Ramos (cell line): ENCODE measurements around the gene PRDM5.

Experiments used
- in situ Hi-C: fragments of 300-500 bp; cut with MboI; formaldehyde crosslinking; loops from one replicate; pipeline ENCODE4 v1.14.3; 2022; ENCODE audit warnings: low sequenced_read_pairs; ENCODE audit not compliant: unreplicated experiment

PRDM5 gene

DNA sequence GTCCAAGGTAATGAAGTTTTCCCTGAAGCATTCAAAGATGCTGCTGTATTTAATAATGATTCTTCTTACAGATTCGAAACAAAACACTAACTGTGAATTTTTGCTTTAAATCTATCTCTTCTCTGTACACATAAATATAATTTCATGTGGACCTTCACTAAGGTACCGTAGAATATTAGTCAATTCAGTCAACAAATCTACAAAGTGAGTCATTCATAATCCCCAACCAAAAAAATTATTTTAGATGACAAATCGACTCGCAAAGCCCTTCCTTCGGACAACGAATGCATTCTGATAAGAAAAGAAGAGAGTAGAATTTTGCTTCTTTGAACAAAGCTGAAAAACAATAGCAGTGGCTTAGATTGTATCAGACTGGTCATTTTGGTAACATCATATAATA is 95.7 kb downstream of the PRDM5 start:
- in situ Hi-C loops, result no loop called here

DNA sequence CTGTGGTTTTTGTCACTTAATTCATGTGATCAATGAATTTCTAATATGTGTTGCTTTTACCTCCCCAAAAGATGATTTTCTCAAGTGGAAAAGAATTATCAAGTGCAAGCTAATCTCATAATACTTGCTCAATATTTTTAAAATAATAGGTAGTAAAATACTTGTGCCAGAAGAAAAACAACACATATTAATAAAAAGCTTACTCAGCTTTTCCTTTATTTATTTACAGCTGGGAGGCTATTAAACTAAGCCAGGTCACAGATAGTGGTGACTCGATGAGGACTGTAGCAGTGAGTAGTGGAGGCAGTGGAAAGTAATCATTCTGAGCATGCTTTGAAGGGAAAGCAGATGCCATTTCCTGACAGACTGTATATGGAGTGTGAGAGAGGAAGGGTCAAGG is 96.1 kb downstream of the PRDM5 start:
- in situ Hi-C loops, result no loop called here

DNA sequence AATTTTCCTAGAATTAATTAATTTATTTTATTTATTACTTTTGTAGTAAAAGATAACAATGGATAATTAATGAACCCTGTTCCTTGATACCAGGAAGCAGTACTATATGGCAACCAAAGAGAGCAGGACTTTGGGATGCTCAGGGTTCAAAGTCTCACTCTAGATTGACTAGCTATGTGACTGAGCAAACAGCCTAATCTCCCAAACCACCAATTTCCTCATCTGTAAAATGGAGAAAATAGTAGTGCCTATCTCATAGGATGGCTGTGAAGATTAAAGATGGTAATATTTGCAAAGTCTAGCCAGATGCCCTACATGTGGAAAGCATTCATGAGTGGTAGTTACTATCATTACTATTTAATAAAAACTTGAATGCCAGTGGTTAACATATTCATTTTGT is 97.6 kb downstream of the PRDM5 start:
- in situ Hi-C loops, result no loop called here

DNA sequence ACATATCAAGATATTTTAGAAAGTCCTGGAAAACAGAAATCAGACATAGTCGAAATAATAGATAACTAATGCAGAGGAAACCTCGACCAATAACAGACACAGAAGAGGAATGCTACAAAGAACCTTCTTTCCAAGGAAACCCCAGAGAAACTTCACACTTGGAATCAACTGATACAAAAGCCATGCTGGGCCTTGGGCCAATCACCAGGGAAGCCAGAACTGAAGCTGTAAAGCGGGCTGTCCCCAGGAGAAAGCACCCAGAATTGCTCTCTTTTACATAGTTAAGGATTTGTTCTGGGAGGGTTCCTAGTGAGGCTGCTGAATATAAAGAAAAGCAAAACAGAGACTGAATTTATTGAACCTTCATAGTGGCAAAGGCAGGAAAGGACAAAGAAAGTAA is 100.5 kb downstream of the PRDM5 start:
- in situ Hi-C loops, result no loop called here

DNA sequence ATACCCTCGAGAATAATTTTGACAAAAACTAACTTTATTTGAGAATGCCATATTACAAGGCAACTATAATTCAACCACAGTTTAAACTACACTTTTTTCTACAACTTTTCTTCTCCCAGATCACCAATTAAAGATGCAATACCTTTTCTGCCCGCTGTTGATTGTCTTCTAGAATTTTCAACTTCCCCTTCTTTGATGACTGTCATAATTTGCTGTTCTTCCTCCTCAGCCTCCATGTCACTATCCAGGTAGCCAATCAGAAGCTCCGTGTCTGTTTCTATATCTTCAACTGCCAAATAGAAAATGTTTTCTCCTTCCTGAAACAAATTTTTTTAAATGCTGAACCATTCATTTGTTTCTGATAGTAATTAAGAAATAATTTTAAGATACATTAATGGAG is 101.5 kb downstream of the PRDM5 start:
- in situ Hi-C loops, result no loop called here

DNA sequence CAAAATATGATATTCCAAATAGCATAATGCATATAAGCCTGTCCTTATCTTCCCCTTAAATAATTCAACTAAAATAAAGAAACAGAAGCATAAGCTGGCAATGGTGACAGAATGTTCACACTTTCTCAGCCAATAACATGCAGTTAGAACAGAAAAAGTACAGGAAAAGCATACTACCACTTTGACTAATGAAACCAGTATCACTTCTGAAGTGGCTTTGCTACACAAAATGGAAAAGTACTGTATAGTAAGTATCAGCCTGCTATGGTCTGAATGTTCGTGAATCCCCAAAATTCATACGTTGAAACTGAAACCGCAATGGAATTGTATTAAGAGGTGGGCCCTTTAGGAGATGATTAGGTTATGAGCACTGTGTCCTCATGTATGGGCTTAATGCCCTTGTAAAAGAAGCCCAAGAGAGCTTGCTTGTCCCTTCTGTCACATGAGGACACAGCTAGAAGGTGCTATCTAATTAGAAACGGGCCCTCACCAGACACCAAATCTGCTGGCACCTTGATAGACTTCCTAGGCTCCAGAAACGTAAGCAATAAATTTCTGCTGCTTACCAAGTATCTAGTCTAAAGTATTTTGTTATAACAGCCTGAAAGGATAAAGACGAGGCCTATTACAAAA is 102.6 kb downstream of the PRDM5 start:
- in situ Hi-C loops, result no loop called here

DNA sequence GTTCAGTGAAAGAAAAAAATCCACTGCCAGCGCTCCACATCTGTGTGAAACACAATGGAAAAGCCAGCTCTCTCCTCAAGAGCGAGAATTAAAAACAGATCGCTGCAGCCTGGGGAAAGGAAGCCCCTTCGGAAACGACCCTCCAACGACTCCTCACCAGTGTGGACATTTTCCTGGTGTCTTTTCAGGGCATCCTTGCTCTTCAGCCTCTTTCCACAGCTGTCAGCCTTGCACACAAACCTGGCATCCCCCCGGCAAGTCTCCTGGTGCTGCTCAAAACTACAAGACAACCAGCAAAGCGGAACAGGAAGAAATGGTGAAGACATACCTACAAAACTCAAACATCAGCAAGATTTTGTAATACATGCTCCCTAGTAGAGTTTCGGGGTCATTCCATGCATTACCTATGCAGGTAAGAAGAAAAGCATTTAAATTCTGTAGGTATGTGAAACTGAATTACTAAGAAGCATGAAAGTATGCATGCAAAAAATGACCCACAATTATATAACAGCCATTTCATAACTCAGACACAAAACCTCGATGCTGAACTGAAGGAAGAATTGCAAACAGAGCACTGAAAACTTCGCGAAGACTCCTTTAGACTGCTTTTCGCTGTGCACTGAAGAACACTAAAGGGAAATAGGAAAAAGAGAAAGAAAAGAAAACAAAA is 106.1 kb downstream of the PRDM5 start:
- in situ Hi-C loops, result no loop called here

DNA sequence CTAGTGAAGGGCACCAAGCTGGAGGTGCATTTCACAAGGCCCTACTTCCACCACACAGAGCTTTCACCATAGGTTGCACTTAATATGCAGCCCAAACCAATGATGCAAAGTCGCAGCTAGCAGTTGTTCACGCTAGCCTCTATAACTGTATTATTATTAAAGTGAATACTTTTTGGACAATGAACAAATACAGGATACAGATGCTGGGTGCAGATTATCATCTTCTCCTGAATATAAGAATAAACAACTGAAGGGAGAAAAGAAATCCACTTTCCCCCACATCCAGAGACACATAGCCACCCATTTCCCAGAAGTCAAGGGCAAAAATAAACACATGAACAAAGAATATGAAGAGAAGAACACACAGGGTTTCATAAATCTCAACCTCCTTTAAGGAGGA is 107.2 kb downstream of the PRDM5 start:
- in situ Hi-C loops, result no loop called here

DNA sequence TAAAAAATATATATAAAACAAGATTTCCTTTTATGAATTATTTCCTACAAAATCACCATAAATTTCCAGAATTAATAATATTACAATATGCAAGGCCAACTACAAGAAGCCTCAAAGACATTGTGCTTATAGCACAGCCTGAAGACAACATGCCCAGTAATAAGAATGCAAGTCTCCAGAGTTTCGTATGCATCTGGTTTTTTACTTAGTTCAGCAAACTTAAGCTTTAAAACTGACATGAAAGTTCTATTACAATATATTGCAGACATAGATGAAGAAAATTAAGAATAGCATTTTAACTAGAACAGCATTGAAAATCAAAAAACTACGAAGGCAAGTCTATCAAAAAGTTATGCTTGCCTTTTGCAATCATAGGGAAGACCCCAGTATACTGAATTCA is 107.6 kb downstream of the PRDM5 start:
- in situ Hi-C loops, result no loop called here

DNA sequence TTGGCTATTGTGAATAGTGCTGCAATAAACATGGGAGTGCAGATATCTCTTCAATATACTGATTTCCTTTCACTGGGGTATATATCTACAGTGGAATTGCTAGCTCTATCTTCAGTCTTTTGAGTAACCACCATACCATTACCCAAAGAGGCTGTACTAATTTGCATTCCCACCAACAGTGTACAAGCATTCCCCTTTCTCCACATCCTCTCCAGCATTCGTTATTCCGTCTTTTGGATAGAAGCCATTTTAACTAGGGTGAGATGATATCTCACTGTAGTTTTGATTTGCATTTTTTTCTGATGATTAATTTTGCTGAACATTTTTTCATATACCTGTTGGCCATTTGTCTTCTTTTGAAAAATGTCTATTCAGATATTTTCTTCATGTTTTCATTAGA is 110.3 kb downstream of the PRDM5 start:
- in situ Hi-C loops, result no loop called here

DNA sequence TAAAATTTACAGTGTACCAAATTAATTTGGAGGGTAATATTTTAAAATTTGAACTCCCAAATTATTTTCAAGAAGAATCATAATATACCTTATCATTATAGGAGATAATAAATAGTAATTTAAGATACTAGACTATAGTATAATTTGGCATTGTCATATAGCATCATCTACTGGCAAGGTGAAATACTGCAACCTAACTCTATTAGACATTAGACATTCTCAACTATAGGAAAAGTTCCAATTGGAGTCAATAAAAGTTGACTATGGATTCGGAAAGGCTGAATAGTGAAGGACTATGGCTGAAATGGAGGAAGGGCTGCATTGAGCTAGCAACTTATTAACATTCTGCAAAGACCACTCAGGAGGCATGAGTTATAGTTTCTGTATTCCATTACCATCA is 113.0 kb downstream of the PRDM5 start:
- in situ Hi-C loops, result no loop called here

DNA sequence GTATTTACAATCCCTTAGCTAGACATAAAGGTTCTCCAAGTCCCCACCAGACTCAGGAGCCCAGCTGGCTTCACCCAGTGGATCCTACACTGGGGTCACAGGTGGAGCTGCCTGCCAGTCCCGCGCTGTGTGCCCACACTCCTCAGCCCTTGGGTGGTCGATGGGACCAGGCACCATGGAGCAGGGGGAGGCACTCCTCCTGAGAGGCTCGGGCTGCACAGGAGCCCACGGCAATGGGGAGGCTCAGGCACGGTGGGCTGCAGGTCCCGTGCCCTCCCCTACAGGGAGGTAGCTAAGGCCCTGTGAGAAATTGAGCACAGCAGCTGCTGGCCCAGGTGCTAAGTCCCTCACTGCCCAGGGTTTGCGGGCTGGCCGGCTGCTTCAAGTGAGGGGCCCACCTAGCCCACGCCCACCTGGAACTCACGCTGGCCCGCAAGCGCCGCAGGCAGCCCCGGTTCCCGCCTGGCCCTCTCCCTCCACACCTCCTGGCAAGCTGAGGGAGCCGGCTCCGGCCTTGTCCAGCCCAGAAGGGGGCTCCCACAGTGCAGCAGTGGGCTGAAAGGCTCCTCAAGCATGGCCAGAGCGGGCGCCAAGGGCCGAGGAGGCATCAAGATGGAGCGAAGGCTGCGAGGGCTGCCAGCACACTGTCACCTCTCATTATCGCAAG is 113.9 kb downstream of the PRDM5 start:
- in situ Hi-C loops, result no loop called here

DNA sequence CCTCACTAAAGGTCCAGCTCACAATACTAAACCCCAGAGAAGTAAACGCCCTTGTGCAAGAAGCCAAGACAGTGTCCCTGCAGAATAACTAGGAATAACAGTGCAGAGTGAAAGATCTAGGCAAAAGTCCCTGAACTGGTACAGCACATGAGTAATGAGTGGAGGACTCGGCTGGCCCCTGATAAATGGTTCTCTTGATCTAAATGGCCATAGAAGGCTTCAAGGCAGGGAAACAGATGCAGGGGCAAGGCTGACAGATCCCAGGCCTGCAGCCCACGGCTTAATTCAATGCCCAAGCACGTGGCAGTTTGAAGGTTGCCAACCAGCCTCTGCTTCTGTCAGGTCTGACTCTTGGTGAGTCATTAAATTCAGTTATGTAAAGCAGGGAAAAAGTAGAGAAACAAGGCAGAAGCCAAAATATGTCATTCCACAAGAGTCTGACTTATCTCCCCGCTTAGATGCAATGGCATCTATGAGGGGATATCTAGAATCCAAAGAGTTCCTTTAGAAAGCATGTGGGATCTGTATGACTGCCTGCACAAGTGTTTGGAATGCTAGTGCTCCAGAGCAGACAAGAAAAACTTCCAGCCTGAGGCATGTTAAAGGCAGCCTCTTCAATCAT is 121.3 kb downstream of the PRDM5 start:
- in situ Hi-C loops, result no loop called here

DNA sequence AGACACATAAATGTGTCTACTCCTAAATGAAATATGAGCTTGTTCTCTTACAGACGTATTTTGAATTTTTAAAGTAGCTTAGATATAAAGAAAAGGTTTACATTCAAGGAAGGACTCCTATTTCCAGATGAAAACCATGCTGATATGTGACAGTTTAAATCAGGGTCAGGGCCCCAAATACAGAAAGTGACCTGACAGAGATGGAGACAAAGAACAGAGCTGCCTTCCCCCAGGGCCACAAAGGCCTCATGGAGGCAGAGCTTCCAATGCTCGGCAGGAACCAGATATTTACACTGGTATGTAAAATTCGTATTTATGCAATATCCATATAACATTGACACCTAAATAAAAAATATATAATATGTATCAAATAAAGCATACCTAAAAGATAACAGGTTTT is 124.0 kb downstream of the PRDM5 start:
- in situ Hi-C loops, result no loop called here

DNA sequence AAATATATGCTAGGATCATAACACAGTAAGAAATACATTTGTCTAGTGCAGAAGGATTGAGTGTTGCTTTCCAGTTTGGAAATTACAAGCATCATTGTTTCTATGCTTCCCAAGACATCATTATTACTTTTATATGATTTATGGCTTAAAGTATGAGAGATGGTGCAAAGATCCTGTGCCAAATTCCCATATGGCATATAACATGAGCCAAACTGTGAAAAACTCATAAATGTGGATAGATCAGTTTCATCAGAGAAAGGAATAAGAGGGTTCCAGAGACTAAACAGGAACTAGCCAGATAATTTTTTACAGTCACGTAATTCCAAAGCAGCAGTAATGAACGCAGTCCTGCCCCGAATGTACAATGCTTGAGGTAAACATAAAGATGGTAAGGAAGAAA is 126.3 kb downstream of the PRDM5 start:
- in situ Hi-C loops, result no loop called here

DNA sequence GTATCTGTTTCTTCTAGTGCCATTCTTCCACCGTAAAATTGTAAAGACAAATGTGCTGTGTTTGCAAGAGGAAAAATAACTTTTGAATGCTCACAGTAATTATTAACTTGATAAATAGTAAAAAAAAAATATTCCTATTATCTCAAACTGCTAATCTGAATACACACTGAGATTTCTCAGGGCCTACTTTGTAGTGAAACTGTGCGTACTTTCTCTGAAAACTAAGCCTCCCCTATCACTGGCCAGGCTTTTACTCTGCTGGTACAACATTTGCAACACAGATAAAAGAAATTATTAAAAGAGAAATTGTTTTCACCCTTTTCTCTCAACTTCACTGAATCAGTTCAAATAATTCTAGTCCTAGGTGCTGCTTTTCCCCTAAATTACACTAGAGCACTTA is 137.3 kb downstream of the PRDM5 start:
- in situ Hi-C loops, result no loop called here

DNA sequence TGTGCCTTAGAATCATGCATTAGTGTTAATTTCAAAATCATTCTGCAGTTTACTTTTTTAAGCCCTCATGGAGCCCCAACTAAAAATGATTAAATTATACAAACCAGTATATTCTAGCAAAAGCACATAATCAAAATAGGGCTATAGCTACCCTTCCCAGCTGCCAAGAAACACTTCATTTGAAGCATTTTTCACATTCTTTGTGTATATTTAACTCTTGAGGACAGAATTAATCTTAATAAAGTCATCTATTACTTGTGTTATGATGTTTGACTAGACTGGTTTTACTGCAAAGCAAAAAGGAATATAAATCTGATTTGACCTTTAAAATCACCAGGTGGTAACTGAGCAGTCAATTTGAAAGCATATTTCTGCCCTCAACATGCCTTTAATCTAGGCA is 145.1 kb downstream of the PRDM5 start:
- in situ Hi-C loops, result no loop called here

DNA sequence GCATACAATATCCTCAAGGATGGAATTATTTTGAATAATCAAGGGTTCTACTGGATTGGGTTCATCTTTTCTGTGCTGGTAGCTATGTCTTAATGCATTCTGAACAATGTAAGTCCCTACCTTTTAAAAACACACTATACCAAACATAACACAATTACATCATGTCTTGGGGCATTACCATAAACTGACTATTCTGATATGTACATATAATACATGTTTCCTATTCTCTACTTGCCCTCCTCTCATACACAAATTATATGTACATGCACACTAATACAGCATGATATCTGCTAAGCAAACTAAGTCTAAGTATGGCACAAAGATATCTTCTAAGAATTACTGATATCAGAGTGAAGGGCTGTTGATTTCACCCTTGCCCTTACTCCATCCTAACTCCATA is 147.1 kb downstream of the PRDM5 start:
- in situ Hi-C loops, result no loop called here

DNA sequence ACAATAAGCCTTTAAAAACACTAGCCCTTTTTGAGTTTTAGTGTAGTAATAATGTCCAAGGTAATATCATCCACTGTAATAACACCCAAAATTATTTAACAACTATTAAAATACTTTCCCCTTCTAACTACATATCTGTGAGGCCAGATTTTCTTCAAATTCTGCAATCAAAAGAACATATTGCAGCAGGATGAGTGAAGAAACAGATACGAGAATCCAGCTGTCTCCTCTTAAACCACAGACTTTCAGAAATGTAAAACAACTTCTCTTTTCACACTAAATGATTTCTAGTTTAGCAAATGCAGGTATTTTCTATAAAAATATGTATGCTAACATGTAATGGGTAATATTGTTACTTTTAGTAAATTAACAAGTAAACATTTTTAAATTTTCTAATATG is 148.9 kb downstream of the PRDM5 start:
- in situ Hi-C loops, result loop anchor here (25.0 kb wide), 1 partner anchor 1039 kb away; the partner anchor contains the start of genes CCNA2 and EXOSC9

DNA sequence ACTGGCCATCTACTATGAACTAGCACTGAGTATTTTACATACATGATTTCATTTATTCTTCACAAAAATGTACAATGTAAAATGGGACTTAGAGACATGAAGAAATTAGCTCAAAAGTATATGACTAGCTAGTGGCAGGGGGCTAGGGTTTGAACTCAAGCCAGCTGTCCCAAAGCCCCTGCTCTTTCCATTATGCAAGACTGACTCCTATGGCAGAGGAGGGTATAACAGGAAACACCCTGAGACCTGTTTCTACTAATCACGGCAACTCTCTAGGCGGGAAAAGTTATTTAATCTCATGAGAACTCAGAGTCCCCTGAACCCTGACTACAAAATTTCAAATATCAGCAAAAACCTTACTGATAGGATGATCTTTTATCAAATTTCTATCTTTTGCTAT is 150.6 kb downstream of the PRDM5 start:
- in situ Hi-C loops, result loop anchor here (25.0 kb wide), 1 partner anchor 1040 kb away; the partner anchor contains the start of genes CCNA2 and EXOSC9

DNA sequence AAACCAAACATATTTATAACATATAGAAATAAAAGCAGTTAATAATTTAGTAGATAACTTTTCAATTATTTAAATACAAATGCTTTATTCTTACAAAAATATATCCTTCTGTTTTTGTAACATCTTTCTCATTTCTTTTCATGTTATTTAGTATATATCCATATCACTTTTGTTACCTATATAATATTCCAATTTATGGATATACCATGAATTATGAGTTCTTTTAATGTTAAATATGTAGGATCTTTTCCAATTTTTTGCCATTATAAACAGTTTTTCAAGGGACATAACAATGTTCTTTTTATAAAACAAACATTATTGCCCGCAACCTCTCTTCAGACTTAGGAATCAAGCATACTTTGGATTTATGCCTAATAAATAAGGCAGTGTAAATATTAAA is 151.6 kb downstream of the PRDM5 start:
- in situ Hi-C loops, result loop anchor here (25.0 kb wide), 1 partner anchor 1041 kb away; the partner anchor contains the start of genes CCNA2 and EXOSC9
